Spleen (tissue), 11 donors: ENCODE measurements around the gene PARVB. TPM values are rescaled to one million over a fixed set of nuclear protein-coding genes. Genes with fewer than 3 reads are reported as not detected.

Experiments
- DNase-seq: peaks from one replicate; pipeline ENCODE4 v3.0.0-alpha.2; 2020
- H3K27ac ChIP-seq, 8 donors: fragments of 200-600 bp; sonication (generic) in 7 of 8; 1 replicate in 4 of 8; 2 replicates in 4 of 8; pipeline versions ENCODE4 v1.5.0 to v1.8.0; 2016 to 2021; ENCODE audit warnings: inconsistent platforms in 4 of 8, mild to moderate bottlenecking in 4 of 8, moderate library complexity in 1 of 8
- H3K27me3 ChIP-seq, 7 donors: fragments of 200-600 bp; sonication (generic) in 6 of 7; replicated peaks in 1 of 7; 1 replicate in 4 of 7; 2 replicates in 3 of 7; pipeline versions ENCODE4 v1.5.0 to v1.8.0; 2016 to 2021; ENCODE audit warnings: inconsistent platforms in 3 of 7, mild to moderate bottlenecking in 1 of 7
- H3K36me3 ChIP-seq, 6 donors: fragments of 200-600 bp; sonication (generic) in 5 of 6; 1 replicate in 4 of 6; 2 replicates in 2 of 6; pipeline versions ENCODE4 v1.5.0 to v1.8.0; 2016 to 2021; ENCODE audit warnings: inconsistent platforms in 2 of 6
- H3K4me1 ChIP-seq, 6 donors: fragments of 200-600 bp; sonication (generic) in 5 of 6; 1 replicate in 3 of 6; 2 replicates in 3 of 6; pipeline versions ENCODE4 v1.5.0 to v1.8.0; 2016 to 2021; ENCODE audit warnings: inconsistent platforms in 3 of 6
- H3K4me3 ChIP-seq, 8 donors: fragments of 200-600 bp; sonication (generic) in 7 of 8; 1 replicate in 4 of 8; 2 replicates in 4 of 8; pipeline versions ENCODE4 v1.5.0 to v1.8.0; 2016 to 2021; ENCODE audit warnings: inconsistent platforms in 4 of 8, mild to moderate bottlenecking in 4 of 8, moderate library complexity in 2 of 8
- H3K9me3 ChIP-seq, 8 donors: fragments of 200-600 bp; sonication (generic) in 7 of 8; 1 replicate in 4 of 8; 2 replicates in 4 of 8; pipeline versions ENCODE4 v1.5.0 to v1.8.0; 2016 to 2021; ENCODE audit warnings: inconsistent platforms in 4 of 8
- POLR2A ChIP-seq, 3 donors: fragments of 450-650 bp; IDR thresholded peaks; one replicate each; pipeline ENCODE4 v1.5.1; 2017; ENCODE audit warnings: antibody characterized with exemption in 3 of 3, mild to moderate bottlenecking in 1 of 3
- POLR2AphosphoS5 ChIP-seq, 3 donors: sonication (generic); formaldehyde crosslinking; IDR thresholded peaks; one replicate each; pipeline ENCODE4 v1.5.1; 2017; ENCODE audit warnings: antibody characterized with exemption in 3 of 3
- WGBS, 5 donors: extraction: QIAGEN DNeasy Blood & Tissue Kit in 3 of 5; methylation state at CpG; one replicate each; pipeline versions ENCODE4 v1.1.5 to v1.1.7; 2013 to 2018; 5-methylcytosine and 5-hydroxymethylcytosine counted together
- intact Hi-C: fragments of 100-400 bp; cut with DNase I; formaldehyde crosslinking; loops from one replicate; pipeline ENCODE4 v1.15.0; 2023; ENCODE audit warnings: low total_unique reads
- polyA plus RNA-seq, 3 donors: library from polyadenylated mRNA; stranded (reverse); fragments of 200-250 nt; gene quantifications; one replicate each; pipeline ENCODE4 v1.2.1, GENCODE V29; 2013
- total RNA-seq, 7 donors: library from RNA; depleted of rRNA in 3 of 7; stranded (reverse); fragments of >200 nt in 3 of 7; fragmentation: NEBNext Ultra II Directional in 4 of 7; extraction: Animal tissue kit (Norgen Biotek cat#: 25700) in 4 of 7; gene quantifications; one replicate each; pipeline versions ENCODE4 v1.1.0 to v1.2.1, GENCODE V29; 2016 to 2021
- TF ChIP-seq, protein P1 (sequence below), 11 experiments: fragments of 200-600 bp in 7 of 11; fragments of 450-650 bp in 4 of 11; sonication (generic) in 4 of 11; IDR thresholded peaks in 8 of 11; conservative IDR thresholded peaks in 3 of 11; 1 replicate in 7 of 11; 2 replicates in 4 of 11; pipeline versions ENCODE4 v1.4.0 to v1.8.0; 2016 to 2021; ENCODE audit warnings: antibody characterized with exemption in 11 of 11, inconsistent platforms in 4 of 11, mild to moderate bottlenecking in 1 of 11
- donor health status: healthy with polysubstance abuse.
- donor health status: DM: no; HTN: no; CAD: no; lungs with moderate emphysema.
- donor health status: DM: no; HTN: no; CAD: no.
- donor health status: Bipolar disorder and iron deficiency.
- donor health status: healthy.
- donor health status: DM: no; HTN: no; CAD: no.
- donor health status: DM: yes; HTN: yes; CAD: no.

PARVB gene
- total and polyA plus RNA-seq, 10 donors = 24.0 to 61.9 (median 46.5) TPM

- TF ChIP-seq POLR2AphosphoS5 (IDR thresholded peaks at IDR 0.05) (peak in 2 of 3 donors; percentile 22 to 41), POLR2A (IDR thresholded peaks at IDR 0.05) (no peak)
- H3K27me3 ChIP-seq = no peaks in the 10 kb centered on the region
- peaks cover 9 to 37% (median 26%) of the 10 kb centered on the region in 6 donors for H3K4me1 ChIP-seq
- H3K9me3 ChIP-seq = no peaks in the 10 kb centered on the region
- WGBS, 5 donors = 27 to 49% (median 36%) methylated on average over 27 to 30 of the region's 30 CpGs
- no peak for DNase-seq
- intact Hi-C loops = no loop called here
- H3K36me3 ChIP-seq = peaks cover 0 to 2% (median 0%) of the 10 kb centered on the region in 6 donors
- H3K27ac ChIP-seq = peak overlapping the region in 3 of 8 donors; percentile 11 to 45 (median 33)
- peak overlapping the region in 1 of 8 donors; percentile 31 for H3K4me3 ChIP-seq
These were observed 44.5 kb downstream of the PARVB start for GRCh38 chr22:44068422-44069191.

DNA sequence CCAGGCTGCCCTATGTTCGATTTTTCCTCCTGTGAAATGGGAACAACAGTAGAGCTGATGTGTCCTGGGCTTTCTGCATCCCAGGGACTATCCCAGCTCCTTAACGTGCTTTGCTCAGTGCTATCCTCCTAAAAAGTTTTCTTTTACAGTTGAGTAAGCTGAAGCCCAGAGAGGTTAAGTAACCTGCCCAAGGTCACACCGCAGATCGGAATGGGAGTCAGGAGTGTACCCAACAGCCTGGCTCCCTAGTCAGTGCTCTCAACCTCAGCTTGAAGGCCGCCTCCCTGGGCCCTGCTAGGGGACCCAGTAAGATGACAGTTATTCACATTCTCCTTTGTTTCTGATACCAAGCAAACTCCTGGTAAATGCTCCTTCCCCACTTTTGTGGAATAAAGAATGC lies 45.9 kb downstream of the PARVB start:
- TF ChIP-seq, protein P1, sequence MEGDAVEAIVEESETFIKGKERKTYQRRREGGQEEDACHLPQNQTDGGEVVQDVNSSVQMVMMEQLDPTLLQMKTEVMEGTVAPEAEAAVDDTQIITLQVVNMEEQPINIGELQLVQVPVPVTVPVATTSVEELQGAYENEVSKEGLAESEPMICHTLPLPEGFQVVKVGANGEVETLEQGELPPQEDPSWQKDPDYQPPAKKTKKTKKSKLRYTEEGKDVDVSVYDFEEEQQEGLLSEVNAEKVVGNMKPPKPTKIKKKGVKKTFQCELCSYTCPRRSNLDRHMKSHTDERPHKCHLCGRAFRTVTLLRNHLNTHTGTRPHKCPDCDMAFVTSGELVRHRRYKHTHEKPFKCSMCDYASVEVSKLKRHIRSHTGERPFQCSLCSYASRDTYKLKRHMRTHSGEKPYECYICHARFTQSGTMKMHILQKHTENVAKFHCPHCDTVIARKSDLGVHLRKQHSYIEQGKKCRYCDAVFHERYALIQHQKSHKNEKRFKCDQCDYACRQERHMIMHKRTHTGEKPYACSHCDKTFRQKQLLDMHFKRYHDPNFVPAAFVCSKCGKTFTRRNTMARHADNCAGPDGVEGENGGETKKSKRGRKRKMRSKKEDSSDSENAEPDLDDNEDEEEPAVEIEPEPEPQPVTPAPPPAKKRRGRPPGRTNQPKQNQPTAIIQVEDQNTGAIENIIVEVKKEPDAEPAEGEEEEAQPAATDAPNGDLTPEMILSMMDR (IDR thresholded peaks at IDR 0.05 in 8 of 11, conservative IDR thresholded peaks at IDR 0.05 in 3 of 11) = no peak
- no peak for TF ChIP-seq POLR2AphosphoS5 (IDR thresholded peaks at IDR 0.05)
- TF ChIP-seq POLR2A (IDR thresholded peaks at IDR 0.05) = no peak
- peaks cover 9 to 27% (median 24%) of the 10 kb centered on the region in 6 donors for H3K4me1 ChIP-seq
- H3K27ac ChIP-seq = no peak overlapping the region
- DNase-seq = no peak
- H3K4me3 ChIP-seq = no peak overlapping the region
- intact Hi-C loops = no loop called here
- 87 to 98% (median 94%) methylated on average over 5 of the region's 5 CpGs for WGBS, 5 donors
- H3K27me3 ChIP-seq = no peaks in the 10 kb centered on the region
- H3K9me3 ChIP-seq = no peaks in the 10 kb centered on the region
- peaks cover 0 to 5% (median 0%) of the 10 kb centered on the region in 6 donors for H3K36me3 ChIP-seq

DNA sequence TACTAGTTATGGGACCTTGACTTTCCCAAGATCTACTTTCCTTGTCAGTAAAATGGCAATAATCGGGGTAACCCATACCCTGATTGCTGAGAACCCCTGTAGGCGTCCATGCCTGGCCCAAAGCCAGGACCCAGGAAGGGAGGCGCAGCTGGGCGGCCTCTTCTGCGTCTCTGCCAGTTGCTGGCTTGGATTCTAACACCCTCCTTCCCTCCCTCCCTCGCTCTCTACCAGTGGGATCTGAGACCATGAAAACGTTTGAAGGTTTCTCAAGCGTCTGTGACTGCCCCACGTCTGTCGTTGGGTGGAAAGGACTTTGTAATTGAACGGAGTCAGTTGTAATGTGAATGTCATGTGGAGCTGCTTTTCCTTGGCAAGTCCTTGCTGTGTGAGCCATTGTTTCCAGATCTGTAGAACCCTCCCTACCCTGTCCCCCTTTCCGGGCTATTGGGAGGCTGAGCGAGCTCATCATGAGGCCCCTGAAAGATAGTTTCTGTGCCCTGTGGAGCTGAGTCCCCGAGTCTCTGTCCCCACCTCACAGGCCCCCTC lies 47.8 kb downstream of the PARVB start:
- no peak for DNase-seq
- H3K27ac ChIP-seq = no peak overlapping the region
- H3K36me3 ChIP-seq = peaks cover 0 to 5% (median 0%) of the 10 kb centered on the region in 6 donors
- no peak overlapping the region for H3K4me3 ChIP-seq
- 83 to 92% (median 86%) methylated on average over 14 of the region's 14 CpGs for WGBS, 5 donors
- TF ChIP-seq, protein P1 (IDR thresholded peaks at IDR 0.05 in 8 of 11, conservative IDR thresholded peaks at IDR 0.05 in 3 of 11) = no peak
- TF ChIP-seq POLR2A (IDR thresholded peaks at IDR 0.05) (no peak), POLR2AphosphoS5 (IDR thresholded peaks at IDR 0.05) (no peak)
- intact Hi-C loops = no loop called here
- no peaks in the 10 kb centered on the region for H3K27me3 ChIP-seq
- H3K4me1 ChIP-seq = peaks cover 9 to 26% (median 24%) of the 10 kb centered on the region in 6 donors
- no peaks in the 10 kb centered on the region for H3K9me3 ChIP-seq

GRCh38 chr22:44074337-44074984 lies 50.4 kb downstream of the PARVB start:
- intact Hi-C loops = no loop called here
- 82 to 94% (median 88%) methylated on average over 6 to 11 of the region's 11 CpGs for WGBS, 5 donors
- H3K9me3 ChIP-seq = no peaks in the 10 kb centered on the region
- TF ChIP-seq POLR2A (IDR thresholded peaks at IDR 0.05) = no peak
- TF ChIP-seq, protein P1 (IDR thresholded peaks at IDR 0.05 in 8 of 11, conservative IDR thresholded peaks at IDR 0.05 in 3 of 11) = no peak
- no peak for TF ChIP-seq POLR2AphosphoS5 (IDR thresholded peaks at IDR 0.05)
- H3K36me3 ChIP-seq = peaks cover 0 to 11% (median 0%) of the 10 kb centered on the region in 6 donors
- no peak overlapping the region for H3K27ac ChIP-seq
- no peak overlapping the region for H3K4me3 ChIP-seq
- no peak for DNase-seq
- peaks cover 0 to under 1% (median 0%) of the 10 kb centered on the region in 6 donors for H3K4me1 ChIP-seq
- no peaks in the 10 kb centered on the region for H3K27me3 ChIP-seq
